22Rv1 (cell line): ENCODE measurements around the gene FAM124A.

Experiments
- CTCF ChIP-seq: fragments of 450-650 bp; IDR thresholded peaks from 2 replicates; pipeline ENCODE4 v1.5.1; 2017; ENCODE audit warnings: mild to moderate bottlenecking
- ZFX ChIP-seq: fragments of 450-650 bp; IDR thresholded peaks from 2 replicates; pipeline ENCODE4 v1.6.1; 2017; ENCODE audit warnings: antibody characterized with exemption, borderline replicate concordance

DNA sequence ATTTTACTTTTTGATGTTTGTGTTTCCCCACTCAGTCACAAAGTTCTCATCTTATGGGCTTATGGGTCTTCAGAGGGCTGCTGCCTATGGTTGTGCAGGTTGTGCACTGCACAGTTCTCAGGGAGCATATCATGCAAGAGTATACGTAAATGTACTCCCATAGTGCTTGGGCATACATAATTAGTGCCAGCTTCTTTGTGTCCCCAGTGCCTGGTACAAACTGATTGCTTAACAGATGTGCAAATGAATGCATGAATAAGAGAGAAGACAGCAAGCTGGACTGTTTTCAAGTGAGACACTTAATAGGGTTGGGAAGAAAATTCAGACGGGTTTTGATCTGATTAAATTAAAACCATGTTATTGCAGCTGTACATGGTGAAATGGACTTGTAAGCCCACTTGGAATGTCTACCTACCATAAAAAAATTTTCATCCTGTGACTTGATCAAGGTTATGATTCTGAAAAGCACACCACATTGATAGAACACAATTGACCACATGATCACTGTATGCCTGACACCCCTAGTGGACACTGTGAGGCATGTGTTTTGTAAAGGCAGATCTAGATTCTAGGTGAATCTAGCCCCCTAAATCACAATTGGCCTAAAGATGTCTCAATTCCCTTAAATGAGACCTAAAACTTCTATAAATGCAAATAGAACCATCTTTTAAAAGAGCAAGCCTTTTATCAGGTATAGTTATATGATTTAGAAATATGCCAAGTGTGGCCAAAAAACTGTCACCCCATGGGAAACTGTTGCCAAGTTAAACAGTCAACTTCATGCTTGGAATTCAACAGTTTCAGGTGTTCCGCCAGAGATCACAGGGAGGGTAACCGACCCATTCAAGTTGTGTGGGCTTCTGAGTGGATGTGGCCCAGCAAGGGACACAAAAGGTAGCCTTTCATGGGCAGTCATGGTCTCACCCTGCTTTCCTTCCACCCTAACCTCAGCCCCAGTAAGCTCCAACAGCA lies 27.9 kb downstream of the FAM124A start:
- TF ChIP-seq CTCF (peak; percentile 37), ZFX (no peak)
